Prostate gland (tissue), 2 donors: ENCODE data around the gene BTBD2.

Source experiments
- CTCF ChIP-seq, 4 experiments: fragments of 200-600 bp in 2 of 4; fragments of 450-650 bp in 2 of 4; sonication (generic) in 2 of 4; IDR thresholded peaks; 1 replicate in 3 of 4; 2 replicates in 1 of 4; pipeline ENCODE4 v1.5.1; 2016 to 2019; ENCODE audit warnings: antibody characterized with exemption in 4 of 4, mild to moderate bottlenecking in 2 of 4, moderate library complexity in 2 of 4
- POLR2A ChIP-seq: fragments of 450-650 bp; IDR thresholded peaks from one replicate; pipeline ENCODE4 v1.6.1; 2016; ENCODE audit warnings: antibody characterized with exemption, mild to moderate bottlenecking

GRCh38 chr19:2034729-2035589, 19.4 kb upstream of the BTBD2 start:
- TF ChIP-seq CTCF (IDR thresholded peaks at IDR 0.05): no peak
- TF ChIP-seq POLR2A: no peak
